B cell (primary cell): ENCODE measurements around the gene KCNF1. TPM values are rescaled to one million over a fixed set of nuclear protein-coding genes. Genes with fewer than 3 reads are reported as not detected.

Experiments used
- ATAC-seq: fragments of 200-7000 bp; cut with Tn5 transposase; one replicate; pipeline ENCODE4 v1.10.0; 2021; ENCODE audit warnings: low read depth, mild to moderate bottlenecking, moderate number of reproducible peaks, moderate library complexity
- CTCF ChIA-PET: fragments of 350-600 bp; sonication (Branson Sonifier 250); formaldehyde crosslinking; loops from one replicate; lab custom pipeline; 2021; ENCODE audit warnings: antibody characterized with exemption, inconsistent platforms; lab: Charles Lee
- POLR2A ChIA-PET: fragments of 350-600 bp; sonication (Branson Sonifier 250); formaldehyde crosslinking; loops from one replicate; lab custom pipeline; 2021; ENCODE audit warnings: antibody characterized with exemption; lab: Charles Lee
- DNase-seq: peaks from one replicate; pipeline ENCODE4 v3.0.0; 2013
- H2AFZ ChIP-seq: 2 replicates; pipeline ENCODE4 v1.6.1; 2012; ENCODE audit warnings: mild to moderate bottlenecking, low read depth, low read length; ENCODE audit not compliant: insufficient read depth, poor library complexity, severe bottlenecking
- H3K27ac ChIP-seq, 2 donors: 1 replicate in 1 of 2; 2 replicates in 1 of 2; pipeline ENCODE4 v1.5.1; 2012 to 2013; ENCODE audit warnings: low read length in 2 of 2, mild to moderate bottlenecking in 2 of 2, moderate library complexity in 1 of 2
- H3K27me3 ChIP-seq, 4 experiments: fragments of 200-600 bp in 1 of 4; sonication (generic) in 1 of 4; replicated peaks in 1 of 4; 1 replicate in 2 of 4; 2 replicates in 2 of 4; pipeline versions ENCODE4 v1.6.1 to v1.7.0; 2013 to 2016; ENCODE audit warnings: low read length in 3 of 4, mild to moderate bottlenecking in 2 of 4, mixed read lengths in 1 of 4, moderate library complexity in 1 of 4; ENCODE audit not compliant: insufficient read depth in 4 of 4, control insufficient read depth in 3 of 4; ENCODE audit errors: control extremely low read depth in 1 of 4
- H3K36me3 ChIP-seq, 2 experiments: replicated peaks in 1 of 2; 1 replicate in 1 of 2; 2 replicates in 1 of 2; pipeline versions ENCODE4 v1.6.1 to v1.7.1; 2013; ENCODE audit warnings: low read length in 1 of 2; ENCODE audit not compliant: insufficient read depth in 2 of 2, control insufficient read depth in 1 of 2; ENCODE audit errors: control extremely low read depth in 1 of 2, extremely low read depth in 1 of 2
- H3K4me1 ChIP-seq, 2 donors: fragments of 200-600 bp in 1 of 2; sonication (generic) in 1 of 2; 1 replicate in 1 of 2; 2 replicates in 1 of 2; pipeline versions ENCODE4 v1.5.1 to v1.6.1; 2013 to 2017; ENCODE audit warnings: low read length in 2 of 2; ENCODE audit not compliant: control insufficient read depth in 2 of 2, insufficient read depth in 2 of 2
- H3K4me2 ChIP-seq: replicated peaks from 2 replicates; pipeline ENCODE3; 2012; ENCODE audit warnings: mild to moderate bottlenecking, low read depth, low read length; ENCODE audit not compliant: poor library complexity, severe bottlenecking
- H3K4me3 ChIP-seq, 5 experiments: fragments of 200-600 bp in 1 of 5; sonication (generic) in 1 of 5; 1 replicate in 3 of 5; 2 replicates in 2 of 5; pipeline versions ENCODE4 v1.5.1 to v1.7.0; 2011 to 2016; ENCODE audit warnings: low read length in 4 of 5, mild to moderate bottlenecking in 4 of 5, low read depth in 2 of 5, control low read depth in 1 of 5, moderate library complexity in 1 of 5; ENCODE audit not compliant: insufficient read depth in 1 of 5; ENCODE audit errors: control extremely low read depth in 1 of 5, extremely low read depth in 1 of 5
- H3K79me2 ChIP-seq: fragments of 200-600 bp; sonication (generic); one replicate; pipeline ENCODE4 v1.6.0; 2016; ENCODE audit warnings: low read length; ENCODE audit not compliant: control insufficient read depth, insufficient read depth
- H3K9ac ChIP-seq: fragments of 200-600 bp; sonication (generic); 2 replicates; pipeline ENCODE4 v1.6.1; 2017; ENCODE audit warnings: mild to moderate bottlenecking, low read length, moderate library complexity
- H3K9me3 ChIP-seq, 3 donors: one replicate each; pipeline versions ENCODE4 v1.6.1 to v1.7.1; 2013; ENCODE audit warnings: low read length in 2 of 3; ENCODE audit not compliant: control insufficient read depth in 2 of 3, insufficient read depth in 1 of 3; ENCODE audit errors: control extremely low read depth in 1 of 3
- H4K20me1 ChIP-seq: 2 replicates; pipeline ENCODE4 v1.6.0; 2012; ENCODE audit warnings: mild to moderate bottlenecking, low read length; ENCODE audit not compliant: insufficient read depth, control insufficient read depth, poor library complexity, severe bottlenecking
- H3K27ac Mint-ChIP-seq: one replicate; pipeline ENCODE4 v1.8.0; 2021; ENCODE audit warnings: mixed read lengths
- H3K27me3 Mint-ChIP-seq: one replicate; pipeline ENCODE4 v1.8.0; 2021; ENCODE audit warnings: mixed read lengths
- H3K4me1 Mint-ChIP-seq: one replicate; pipeline ENCODE4 v1.8.0; 2021; ENCODE audit warnings: mixed read lengths
- H3K4me3 Mint-ChIP-seq: one replicate; pipeline ENCODE4 v1.8.0; 2021; ENCODE audit warnings: mixed read lengths
- H3K9me3 Mint-ChIP-seq: one replicate; pipeline ENCODE4 v1.8.0; 2022; ENCODE audit warnings: mixed read lengths; ENCODE audit not compliant: insufficient read depth
- CTCF ChIP-seq: fragments of 200-600 bp; IDR thresholded peaks from one replicate; pipeline ENCODE4 v1.8.0; 2022; ENCODE audit warnings: antibody characterized with exemption, mild to moderate bottlenecking
- EZH2 ChIP-seq: IDR thresholded peaks from 2 replicates; pipeline ENCODE4 v1.6.1; 2012; ENCODE audit warnings: borderline replicate concordance, low read depth, mild to moderate bottlenecking, moderate library complexity, low read length; ENCODE audit not compliant: insufficient read depth, poor library complexity, severe bottlenecking
- WGBS: methylation state at CpG from one replicate; pipeline ENCODE4 v1.1.5; 2013; ENCODE audit warnings: missing lambda C conversion rate; ENCODE audit not compliant: insufficient coverage; 5-methylcytosine and 5-hydroxymethylcytosine counted together
- intact Hi-C: fragments of 100-400 bp; cut with micrococcal nuclease; formaldehyde crosslinking; loops from one replicate; pipeline ENCODE4 v1.10.0; 2022
- polyA plus RNA-seq: library from polyadenylated mRNA; depleted of rRNA; stranded (reverse); fragments of >200 nt; gene quantifications from 2 replicates; pipeline ENCODE4 v1.2.3, GENCODE V29; 2012
- small RNA-seq: library from RNA; depleted of rRNA; stranded (forward); fragments of <200 nt; gene quantifications from one replicate; pipeline ENCODE3, GENCODE V24; 2012; ENCODE audit warnings: low replicate concordance, low read depth; ENCODE audit not compliant: insufficient read length
- total RNA-seq, 2 donors: library from RNA; stranded (reverse); fragments of 120-200 nt in 1 of 2; gene quantifications; 1 replicate in 1 of 2; 2 replicates in 1 of 2; pipeline versions ENCODE4 v1.2.3 to v1.2.4, GENCODE V29; 2013 to 2022

The KCNF1 gene
- total and polyA plus RNA-seq, 2 donors (not counting 1 experiment from before 2014, with no cell fraction given): not detected

- Histone ChIP-seq H3K27ac (no peak overlapping the region), H3K4me2 (no peak overlapping the region), H3K36me3 (no peaks in the 10 kb centered on the region), H3K4me3 (no peak overlapping the region), H3K79me2 (no peaks in the 10 kb centered on the region), H3K27me3 (peaks cover 0 to 14% (median 0%) of the 10 kb centered on the region in 4 experiments), H3K9ac (no peak overlapping the region), H4K20me1 (no peaks in the 10 kb centered on the region), H3K4me1 (no peaks in the 10 kb centered on the region), H2AFZ (no peak overlapping the region), H3K9me3 (no peaks in the 10 kb centered on the region)
- Mint-ChIP-seq H3K27me3 (peaks cover 24% of the 10 kb centered on the region), H3K4me3 (no peak overlapping the region), H3K27ac (no peak overlapping the region), H3K4me1 (no peaks in the 10 kb centered on the region), H3K9me3 (no peaks in the 10 kb centered on the region)
- POLR2A ChIA-PET: no interaction called here
- no peak for ATAC-seq
- 91% methylated on average over 14 of the region's 14 CpGs for WGBS
- intact Hi-C loops: no loop called here
- DNase-seq: no peak
- TF ChIP-seq EZH2 (no peak), CTCF (no peak)
- CTCF ChIA-PET: no interaction called here
Measured at GRCh38 chr2:10962004-10962403, 50.3 kb downstream of the KCNF1 start.

- no peak for DNase-seq
- H3K9me3 Mint-ChIP-seq: no peaks in the 10 kb centered on the region
- H4K20me1 ChIP-seq: no peaks in the 10 kb centered on the region
- peaks cover 0 to under 1% (median 0%) of the 10 kb centered on the region in 3 donors for H3K9me3 ChIP-seq
- peaks cover 32% of the 10 kb centered on the region for H3K27me3 Mint-ChIP-seq
- intact Hi-C loops: no loop called here
- H3K9ac ChIP-seq: no peak overlapping the region
- no peak overlapping the region for H3K4me3 Mint-ChIP-seq
- H3K27ac Mint-ChIP-seq: no peak overlapping the region
- no peaks in the 10 kb centered on the region for H3K36me3 ChIP-seq
- no peak for ATAC-seq
- H3K4me1 Mint-ChIP-seq: no peaks in the 10 kb centered on the region
- CTCF ChIA-PET: no interaction called here
- H3K27ac ChIP-seq: no peak overlapping the region
- H3K27me3 ChIP-seq: peaks cover 0 to 9% (median 0%) of the 10 kb centered on the region in 4 experiments
- H3K4me2 ChIP-seq: no peak overlapping the region
- H2AFZ ChIP-seq: no peak overlapping the region
- H3K79me2 ChIP-seq: no peaks in the 10 kb centered on the region
- TF ChIP-seq EZH2: no peak
- TF ChIP-seq CTCF: no peak
- no peaks in the 10 kb centered on the region for H3K4me1 ChIP-seq
- 44% methylated on average over 2 of the region's 8 CpGs for WGBS
- H3K4me3 ChIP-seq: no peak overlapping the region
- POLR2A ChIA-PET: no interaction called here
Measured at GRCh38 chr2:10963155-10963554, 51.4 kb downstream of the KCNF1 start.

Small RNAs within 50 kb of the gene (small RNA-seq; reads per million reads assigned to genes)
- gene AC079587.1: not detected

Other genes starting within 250 kb of the KCNF1 start
- 20.5 and 27.7 TPM in 2 replicates for gene NOL10, start 222.0 kb upstream of the KCNF1 start, total RNA-seq
- gene NOL10, start 222.0 kb upstream of the KCNF1 start, polyA plus RNA-seq: 9.1 and 9.4 TPM in 2 replicates
- gene ATP6V1C2, start 190.3 kb upstream of the KCNF1 start, total RNA-seq: 4.4 and 8.1 TPM in 2 replicates
- 0.23 and 0.54 TPM in 2 replicates for gene ATP6V1C2, start 190.3 kb upstream of the KCNF1 start, polyA plus RNA-seq
- 47.9 and 53.8 TPM in 2 replicates for gene PDIA6, start 99.1 kb upstream of the KCNF1 start, total RNA-seq
- 23.8 and 53.7 TPM in 2 replicates for gene PDIA6, start 99.1 kb upstream of the KCNF1 start, polyA plus RNA-seq
- 17.4 and 23.7 TPM in 2 replicates for gene SLC66A3, start 243.5 kb downstream of the KCNF1 start, total RNA-seq
- 25.0 and 32.4 TPM in 2 replicates for gene SLC66A3, start 243.5 kb downstream of the KCNF1 start, polyA plus RNA-seq